GM18873 (cell line): Measurements from ENCODE around the gene TRIM37.

Source experiments
- ATAC-seq: cut with Tn5 transposase; IDR thresholded peaks from one replicate; pipeline ENCODE4 v1.9.1; 2021; ENCODE audit warnings: mild to moderate bottlenecking, moderate library complexity, moderate number of reproducible peaks; ENCODE audit not compliant: unreplicated experiment, low FRiP score

The TRIM37 gene

DNA sequence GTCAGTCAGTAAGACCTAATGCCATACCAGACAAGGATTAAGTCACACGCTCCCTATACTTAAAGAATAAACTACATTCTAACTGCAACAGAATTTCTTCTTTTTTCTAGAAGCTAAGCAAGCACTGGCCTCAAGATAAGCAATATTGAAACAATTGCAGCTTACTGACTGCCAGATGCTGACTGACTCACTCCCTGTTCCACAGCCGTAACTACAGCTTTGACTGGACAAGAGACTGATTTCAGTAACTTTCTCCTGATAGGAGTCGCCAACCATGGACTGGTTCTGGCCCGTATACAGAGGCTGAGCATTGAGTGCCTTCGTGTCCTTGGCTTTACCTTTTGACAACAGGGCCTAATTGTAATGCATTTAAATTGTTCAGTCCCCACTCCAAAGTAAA is 67.9 kb downstream of the TRIM37 start:
- ATAC-seq, result no peak

DNA sequence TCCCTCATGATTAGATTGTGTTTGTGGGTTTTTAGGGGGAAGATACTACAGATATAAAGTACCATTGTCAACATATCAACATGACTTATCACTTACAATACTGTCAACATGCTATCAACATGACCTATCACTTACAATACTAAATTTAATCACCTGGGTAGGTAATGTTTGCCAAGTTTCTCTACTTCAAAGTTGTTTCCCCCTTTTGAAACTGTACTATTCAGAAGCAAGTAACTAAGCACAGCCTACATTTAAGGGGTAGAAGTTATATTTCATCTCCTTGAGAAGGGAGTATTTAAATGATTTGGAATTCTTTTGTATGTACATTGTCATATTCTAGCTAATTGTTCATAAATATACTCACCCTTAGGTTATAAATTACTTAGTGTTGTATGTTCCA is 68.7 kb downstream of the TRIM37 start:
- no peak for ATAC-seq

DNA sequence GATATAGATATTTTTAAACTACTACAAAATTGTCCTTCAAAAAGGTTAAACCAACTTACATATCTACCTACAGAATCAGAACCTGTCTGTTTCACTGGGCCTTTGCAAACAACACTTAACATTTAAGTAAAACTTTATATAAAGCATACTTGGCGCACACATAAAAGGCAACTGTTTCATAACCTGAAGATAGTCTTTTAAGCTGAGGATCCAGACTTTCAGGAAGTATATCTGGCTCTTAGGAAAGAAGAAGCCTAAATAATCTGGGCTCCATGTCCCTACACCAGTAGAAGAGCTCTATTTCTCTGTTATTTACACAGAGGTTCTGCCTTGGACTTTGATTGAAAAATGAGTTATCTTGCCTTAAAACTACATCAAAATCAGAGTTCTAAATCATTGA is 75.9 kb downstream of the TRIM37 start:
- no peak for ATAC-seq

DNA sequence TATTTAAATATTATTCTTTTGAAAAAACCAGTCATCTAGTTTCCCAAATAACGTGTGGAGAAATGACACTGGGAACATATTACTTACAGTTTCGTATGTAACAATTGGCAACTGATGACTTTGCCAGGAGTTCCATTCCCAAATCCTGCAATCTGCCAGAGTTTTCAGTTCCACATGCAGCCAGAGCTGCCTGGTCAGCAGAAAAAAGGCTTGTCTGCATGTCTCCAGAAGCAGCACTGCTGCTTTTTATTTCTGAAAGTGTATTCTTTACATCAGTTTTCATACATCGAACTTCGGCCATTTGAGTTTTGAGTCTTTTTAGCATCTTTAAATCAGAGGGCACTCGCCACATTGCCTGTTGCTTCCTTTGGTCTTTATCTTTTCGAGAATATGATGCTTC is 78.4 kb downstream of the TRIM37 start:
- ATAC-seq, result no peak

- ATAC-seq, result no peak
Observed at GRCh38 chr17:59027750-59028149, 78.9 kb downstream of the TRIM37 start.

- ATAC-seq, result no peak
Observed at GRCh38 chr17:59026176-59026939, 80.3 kb downstream of the TRIM37 start.

DNA sequence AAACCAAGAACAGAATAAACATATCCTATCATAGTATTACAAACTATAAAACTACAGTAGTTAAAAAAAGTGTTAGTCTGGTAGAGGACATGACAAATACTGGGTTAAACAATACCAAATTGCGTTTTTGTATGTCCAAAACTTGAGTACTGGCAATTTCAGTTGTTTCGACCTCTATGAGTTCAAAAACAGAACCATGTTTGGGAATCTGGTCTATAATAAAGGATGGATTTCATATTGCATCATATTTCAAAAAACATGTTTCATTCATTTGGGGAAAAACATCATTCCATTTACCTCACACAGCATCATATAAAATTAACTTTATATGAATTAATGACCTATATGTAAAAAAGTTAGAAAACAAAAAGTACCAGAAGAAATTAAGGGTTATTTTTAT is 81.8 kb downstream of the TRIM37 start:
- ATAC-seq, result no peak

- no peak for ATAC-seq
Observed at GRCh38 chr17:59018019-59018418, 88.7 kb downstream of the TRIM37 start.

DNA sequence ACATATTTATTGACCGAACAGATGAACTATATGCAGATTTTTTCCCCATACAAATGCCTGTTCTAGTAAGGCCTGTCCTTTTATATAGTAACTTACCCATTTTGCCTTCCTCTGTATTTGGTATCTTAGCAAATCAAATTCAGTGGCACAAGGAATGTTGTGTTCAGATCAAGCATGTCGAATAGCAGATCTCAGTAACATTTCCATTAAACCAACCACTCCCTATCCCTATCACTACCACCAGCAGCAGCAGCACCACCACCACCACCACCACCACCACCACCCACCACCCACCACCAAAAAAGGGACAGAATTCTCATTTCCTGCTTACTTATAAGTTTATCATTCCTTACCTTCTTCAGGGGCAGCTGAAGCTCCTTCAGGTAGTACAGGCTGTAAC is 94.7 kb downstream of the TRIM37 start:
- ATAC-seq, result no peak

DNA sequence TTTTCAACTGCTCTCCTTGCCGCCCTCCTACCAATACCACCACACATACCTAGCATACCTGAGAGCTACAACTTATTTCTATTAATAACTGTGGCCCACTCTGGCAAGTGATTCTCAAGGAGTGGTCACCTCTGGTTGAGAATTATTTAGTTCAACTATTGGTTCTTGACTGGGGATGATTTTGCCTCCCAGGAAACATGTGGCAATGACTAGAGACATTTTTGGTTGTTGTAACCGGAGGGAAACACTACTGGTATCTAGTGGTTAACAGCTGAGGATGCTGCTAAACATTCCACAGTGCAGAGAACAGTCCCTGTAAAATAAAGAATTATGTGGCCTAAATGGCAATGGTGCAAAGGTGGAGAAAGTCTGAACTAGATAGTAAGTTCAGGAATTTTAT is 96.7 kb downstream of the TRIM37 start:
- no peak for ATAC-seq

DNA sequence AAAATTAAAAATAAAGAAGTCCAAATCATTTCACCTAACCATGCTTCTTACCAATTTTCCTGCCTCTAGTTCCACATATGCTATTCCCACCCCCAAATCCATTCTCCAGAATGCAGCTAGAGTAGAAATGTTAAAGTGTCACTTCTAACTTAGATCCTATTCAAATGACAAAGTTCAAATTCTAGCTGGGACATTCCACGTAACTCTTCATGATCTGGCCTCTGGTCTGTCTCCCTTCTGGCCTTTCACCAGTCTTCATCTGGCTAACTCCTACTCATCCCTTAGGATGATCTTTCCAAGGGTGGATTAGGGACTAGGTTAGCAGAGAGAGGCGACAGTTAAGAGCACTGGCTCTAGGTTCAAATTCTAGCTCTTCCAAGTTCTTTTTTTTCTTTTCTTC is 97.9 kb downstream of the TRIM37 start:
- ATAC-seq, result no peak

GRCh38 chr17:59007995-59008394 is 98.7 kb downstream of the TRIM37 start:
- no peak for ATAC-seq

GRCh38 chr17:59004338-59005111 is 102.2 kb downstream of the TRIM37 start:
- no peak for ATAC-seq

GRCh38 chr17:59003860-59004259 is 102.8 kb downstream of the TRIM37 start:
- no peak for ATAC-seq

- ATAC-seq, result no peak
Observed at GRCh38 chr17:59002848-59003247, 103.8 kb downstream of the TRIM37 start.

GRCh38 chr17:59002126-59002525 is 104.6 kb downstream of the TRIM37 start:
- ATAC-seq, result no peak

GRCh38 chr17:59001158-59001814 is 105.4 kb downstream of the TRIM37 start:
- ATAC-seq, result peak; percentile 67

GRCh38 chr17:59000022-59000421 is 106.7 kb downstream of the TRIM37 start:
- ATAC-seq, result no peak

- ATAC-seq, result no peak
Observed at GRCh38 chr17:58999500-58999899, 107.2 kb downstream of the TRIM37 start.

GRCh38 chr17:58998871-58999270 is 107.8 kb downstream of the TRIM37 start:
- no peak for ATAC-seq

- ATAC-seq, result no peak
Observed at GRCh38 chr17:58997756-58998553, 108.7 kb downstream of the TRIM37 start.
